ENCODE results near the gene APLNR.
"Not testable (repeated sequence)": the region's sequence is repeated elsewhere in the genome, so short reads cannot be mapped to it uniquely, and the experiment has no call there.

The APLNR gene

GRCh38 chr11:57237204-57237681 lies at the start of gene APLNR:
APLNR (minus strand) TSS chr11:57237250; CDS start chr11:57237004, 246 bp downstream.
- Histone ChIP-seq H3K9me3 (no peaks in the 10 kb centered on the region), H3K4me3 (ENCODE audit: low read depth in 1 of 2, low read length in 1 of 2) (no peak within 1 kb of the TSS), H3K4me1 (ENCODE audit: control insufficient read depth in 1 of 2, insufficient read depth in 1 of 2, low read depth in 1 of 2, low read length in 1 of 2) (no peaks in the 10 kb centered on the region), H3K27ac (no peak within 1 kb of the TSS), H3K27me3 (peaks cover 98% of the 10 kb centered on the region), H3K36me3 (no peaks in the 10 kb centered on the region)
- TF ChIP-seq CTCF (IDR thresholded peaks at IDR 0.05) = no peak

GRCh38 chr11:57283231-57283990 lies 46.4 kb upstream of the APLNR start:
- H3K27ac ChIP-seq = no peak overlapping the region
- no peaks in the 10 kb centered on the region for H3K36me3 ChIP-seq
- H3K4me1 ChIP-seq (ENCODE audit: control insufficient read depth in 1 of 2, insufficient read depth in 1 of 2, low read depth in 1 of 2, low read length in 1 of 2) = peaks cover 0 to under 1% of the 10 kb centered on the region in 2 experiments
- no peak overlapping the region for H3K4me3 ChIP-seq (ENCODE audit: low read depth in 1 of 2, low read length in 1 of 2)
- TF ChIP-seq CTCF (IDR thresholded peaks at IDR 0.05) = no peak
- no peaks in the 10 kb centered on the region for H3K9me3 ChIP-seq
- peaks cover 6% of the 10 kb centered on the region for H3K27me3 ChIP-seq

GRCh38 chr11:57281546-57281945 lies 44.5 kb upstream of the APLNR start:
- peaks cover 17% of the 10 kb centered on the region for H3K27me3 ChIP-seq
- H3K36me3 ChIP-seq; H3K9me3 ChIP-seq; H3K4me3 ChIP-seq (ENCODE audit: low read depth in 1 of 2, low read length in 1 of 2); H3K4me1 ChIP-seq (ENCODE audit: control insufficient read depth in 1 of 2, insufficient read depth in 1 of 2, low read depth in 1 of 2, low read length in 1 of 2); H3K27ac ChIP-seq: not testable (repeated sequence)

- Histone ChIP-seq H3K4me1 (ENCODE audit: control insufficient read depth in 1 of 2, insufficient read depth in 1 of 2, low read depth in 1 of 2, low read length in 1 of 2) (peaks cover 3 to 5% of the 10 kb centered on the region in 2 experiments), H3K27ac (no peak overlapping the region)
- no peak for TF ChIP-seq CTCF (IDR thresholded peaks at IDR 0.05)
These were observed 42.1 kb upstream of the APLNR start for GRCh38 chr11:57279116-57279515.

GRCh38 chr11:57278721-57279095 lies 41.7 kb upstream of the APLNR start:
- Histone ChIP-seq H3K36me3 (no peaks in the 10 kb centered on the region), H3K27ac (no peak overlapping the region), H3K27me3 (peaks cover 24% of the 10 kb centered on the region), H3K9me3 (no peaks in the 10 kb centered on the region), H3K4me3 (ENCODE audit: low read depth in 1 of 2, low read length in 1 of 2) (no peak overlapping the region), H3K4me1 (ENCODE audit: control insufficient read depth in 1 of 2, insufficient read depth in 1 of 2, low read depth in 1 of 2, low read length in 1 of 2) (peaks cover 3 to 5% of the 10 kb centered on the region in 2 experiments)
- TF ChIP-seq CTCF (IDR thresholded peaks at IDR 0.05) = no peak

More at GRCh38 chr11:57279116-57279515, 42.1 kb upstream of the APLNR start:
- peaks cover 24% of the 10 kb centered on the region for H3K27me3 ChIP-seq
- H3K9me3 ChIP-seq = no peaks in the 10 kb centered on the region
- no peak overlapping the region for H3K4me3 ChIP-seq (ENCODE audit: low read depth in 1 of 2, low read length in 1 of 2)
- no peaks in the 10 kb centered on the region for H3K36me3 ChIP-seq

All from neutrophil (primary cell).